CD4-positive, alpha-beta T cell treated with Interleukin-10 for 1 hour (primary cell): ENCODE measurements around the gene MS4A8.
"Not testable (repeated sequence)": the region's sequence is repeated elsewhere in the genome, so short reads cannot be mapped to it uniquely, and the experiment has no call there.

Experiments used
- DNase-seq: peaks from one replicate; pipeline ENCODE4 v3.0.0-alpha.2; 2020

Gene MS4A8

GRCh38 chr11:60731586-60731985 is 32.2 kb downstream of the MS4A8 start:
- DNase-seq: no peak

GRCh38 chr11:60734279-60734678 is 34.9 kb downstream of the MS4A8 start:
- no peak for DNase-seq

- DNase-seq: no peak
These were observed 39.7 kb downstream of the MS4A8 start for GRCh38 chr11:60739114-60739513.

GRCh38 chr11:60740573-60740972 is 41.2 kb downstream of the MS4A8 start:
- no peak for DNase-seq

- no peak for DNase-seq
These were observed 42.0 kb downstream of the MS4A8 start for GRCh38 chr11:60741421-60741820.

- DNase-seq: no peak
These were observed 43.6 kb downstream of the MS4A8 start for GRCh38 chr11:60743058-60743457.

- no peak for DNase-seq
These were observed 44.7 kb downstream of the MS4A8 start for GRCh38 chr11:60744114-60744513.

- DNase-seq: no peak
These were observed 48.0 kb downstream of the MS4A8 start for GRCh38 chr11:60747359-60747873.

GRCh38 chr11:60748225-60748624 is 48.8 kb downstream of the MS4A8 start:
- no peak for DNase-seq

GRCh38 chr11:60748821-60749220 is 49.4 kb downstream of the MS4A8 start:
- no peak for DNase-seq

- no peak for DNase-seq
These were observed 51.5 kb downstream of the MS4A8 start for GRCh38 chr11:60750911-60751310.

- DNase-seq: no peak
These were observed 53.9 kb downstream of the MS4A8 start for GRCh38 chr11:60753309-60753708.

GRCh38 chr11:60754887-60755286 is 55.5 kb downstream of the MS4A8 start:
- no peak for DNase-seq

- DNase-seq: no peak
These were observed 57.1 kb downstream of the MS4A8 start, which contains the start of gene MS4A15 for GRCh38 chr11:60756307-60757032. MS4A15 (plus strand) TSS chr11:60756867; CDS start chr11:60763734, 6,867 bp downstream.

GRCh38 chr11:60757231-60757800 is 57.9 kb downstream of the MS4A8 start:
- DNase-seq: no peak

- not testable (repeated sequence) for DNase-seq
These were observed 59.3 kb downstream of the MS4A8 start for GRCh38 chr11:60758671-60759070.

- not testable (repeated sequence) for DNase-seq
These were observed 60.2 kb downstream of the MS4A8 start for GRCh38 chr11:60759438-60760225.

- no peak for DNase-seq
These were observed 62.2 kb downstream of the MS4A8 start for GRCh38 chr11:60761436-60762190.

GRCh38 chr11:60762851-60763691 is 63.7 kb downstream of the MS4A8 start:
- DNase-seq: no peak

- no peak for DNase-seq
These were observed 64.4 kb downstream of the MS4A8 start for GRCh38 chr11:60763692-60764369.

GRCh38 chr11:60764879-60765278 is 65.5 kb downstream of the MS4A8 start:
- DNase-seq: no peak
